Left lung (tissue), 10 donors: ENCODE measurements around the gene SETD1B. TPM values are rescaled to one million over a fixed set of nuclear protein-coding genes. Genes with fewer than 3 reads are reported as not detected.
A peak's percentile ranks its signal among the peaks of the same experiment; 100 is the strongest.
"Not testable (repeated sequence)": the region's sequence is repeated elsewhere in the genome, so short reads cannot be mapped to it uniquely, and the experiment has no call there.

Source experiments
- ATAC-seq: fragments of 200-7000 bp; cut with Tn5 transposase; one replicate; pipeline ENCODE4 v1.9.1; 2020; ENCODE audit warnings: moderate library complexity
- DNase-seq, 4 donors: peaks; one replicate each; pipeline ENCODE4 v3.0.0-alpha.2; 2013 to 2020
- H3K27ac ChIP-seq, 2 donors: fragments of 200-600 bp; sonication (generic) in 1 of 2; one replicate each; pipeline versions ENCODE4 v1.5.0 to v1.8.0; 2020 to 2021
- H3K27me3 ChIP-seq, 2 donors: fragments of 200-600 bp; sonication (generic) in 1 of 2; one replicate each; pipeline versions ENCODE4 v1.5.0 to v1.8.0; 2020 to 2021
- H3K36me3 ChIP-seq, 2 donors: fragments of 200-600 bp; sonication (generic) in 1 of 2; one replicate each; pipeline versions ENCODE4 v1.5.0 to v1.8.0; 2020 to 2021
- H3K4me1 ChIP-seq, 2 donors: fragments of 200-600 bp; one replicate each; pipeline ENCODE4 v1.8.0; 2021
- H3K4me3 ChIP-seq, 2 donors: fragments of 200-600 bp; sonication (generic) in 1 of 2; one replicate each; pipeline versions ENCODE4 v1.5.0 to v1.8.0; 2020 to 2021; ENCODE audit warnings: mild to moderate bottlenecking in 1 of 2
- H3K9me3 ChIP-seq, 2 donors: fragments of 200-600 bp; sonication (generic) in 1 of 2; one replicate each; pipeline versions ENCODE4 v1.5.0 to v1.8.0; 2020 to 2021
- intact Hi-C, 2 donors: fragments of 100-400 bp; cut with DNase I; formaldehyde crosslinking; loops; one replicate each; pipeline versions ENCODE4 v1.11.2 to v1.14.2; 2022
- polyA plus RNA-seq, 6 donors: library from polyadenylated mRNA; unstranded; fragments of 120-200 nt; gene quantifications; one replicate each; pipeline ENCODE4 v1.2.1, GENCODE V29; 2013; ENCODE audit not compliant: insufficient read length in 6 of 6
- total RNA-seq, 2 donors: library from RNA; stranded (reverse); fragmentation: NEBNext Ultra II Directional; extraction: Animal tissue kit (Norgen Biotek cat#: 25700); gene quantifications; one replicate each; pipeline ENCODE4 v1.2.1, GENCODE V29; 2021
- TF ChIP-seq, protein P1 (sequence below), 2 donors: fragments of 200-600 bp; sonication (generic) in 1 of 2; IDR thresholded peaks; one replicate each; pipeline versions ENCODE4 v1.5.0 to v1.8.0; 2021; ENCODE audit warnings: antibody characterized with exemption in 2 of 2
- donor health status: DM: no; HTN: yes; CAD: no.
- donor health status: DM: no; HTN: no; CAD: no.

The SETD1B gene
- total and polyA plus RNA-seq, 8 donors: 12.1 to 23.4 (median 16.0) TPM

DNA sequence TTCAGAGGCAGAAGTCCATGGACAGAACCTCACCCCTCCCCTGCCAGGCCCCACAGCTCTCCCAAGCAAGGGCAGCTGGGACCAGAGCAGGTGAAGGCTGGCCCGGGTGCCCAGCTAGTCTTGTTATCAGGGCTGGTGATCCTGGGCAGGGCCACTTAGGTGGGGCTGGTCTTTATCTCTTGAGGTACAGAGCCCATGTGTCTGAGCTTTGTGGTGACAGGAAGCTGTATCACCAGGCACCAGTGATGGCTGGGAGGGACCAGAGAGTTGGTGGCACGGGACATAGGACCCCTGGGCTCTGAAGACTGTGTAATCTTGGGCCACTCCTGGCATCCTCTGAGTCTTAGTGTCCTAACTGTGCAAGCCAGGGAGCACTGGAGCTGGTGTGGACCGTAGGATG is 67.7 kb downstream of the SETD1B start:
- Histone ChIP-seq H3K27me3 (no peaks in the 10 kb centered on the region), H3K36me3 (no peaks in the 10 kb centered on the region), H3K27ac (no peak overlapping the region), H3K4me3 (no peak overlapping the region), H3K4me1 (peaks cover 0 to 25% of the 10 kb centered on the region in 2 donors), H3K9me3 (no peaks in the 10 kb centered on the region)
- no peak for ATAC-seq
- intact Hi-C loops: no loop called here
- peak in 1 of 4 donors; percentile 39 for DNase-seq
- TF ChIP-seq, protein P1, sequence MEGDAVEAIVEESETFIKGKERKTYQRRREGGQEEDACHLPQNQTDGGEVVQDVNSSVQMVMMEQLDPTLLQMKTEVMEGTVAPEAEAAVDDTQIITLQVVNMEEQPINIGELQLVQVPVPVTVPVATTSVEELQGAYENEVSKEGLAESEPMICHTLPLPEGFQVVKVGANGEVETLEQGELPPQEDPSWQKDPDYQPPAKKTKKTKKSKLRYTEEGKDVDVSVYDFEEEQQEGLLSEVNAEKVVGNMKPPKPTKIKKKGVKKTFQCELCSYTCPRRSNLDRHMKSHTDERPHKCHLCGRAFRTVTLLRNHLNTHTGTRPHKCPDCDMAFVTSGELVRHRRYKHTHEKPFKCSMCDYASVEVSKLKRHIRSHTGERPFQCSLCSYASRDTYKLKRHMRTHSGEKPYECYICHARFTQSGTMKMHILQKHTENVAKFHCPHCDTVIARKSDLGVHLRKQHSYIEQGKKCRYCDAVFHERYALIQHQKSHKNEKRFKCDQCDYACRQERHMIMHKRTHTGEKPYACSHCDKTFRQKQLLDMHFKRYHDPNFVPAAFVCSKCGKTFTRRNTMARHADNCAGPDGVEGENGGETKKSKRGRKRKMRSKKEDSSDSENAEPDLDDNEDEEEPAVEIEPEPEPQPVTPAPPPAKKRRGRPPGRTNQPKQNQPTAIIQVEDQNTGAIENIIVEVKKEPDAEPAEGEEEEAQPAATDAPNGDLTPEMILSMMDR (IDR thresholded peaks at IDR 0.05): no peak

DNA sequence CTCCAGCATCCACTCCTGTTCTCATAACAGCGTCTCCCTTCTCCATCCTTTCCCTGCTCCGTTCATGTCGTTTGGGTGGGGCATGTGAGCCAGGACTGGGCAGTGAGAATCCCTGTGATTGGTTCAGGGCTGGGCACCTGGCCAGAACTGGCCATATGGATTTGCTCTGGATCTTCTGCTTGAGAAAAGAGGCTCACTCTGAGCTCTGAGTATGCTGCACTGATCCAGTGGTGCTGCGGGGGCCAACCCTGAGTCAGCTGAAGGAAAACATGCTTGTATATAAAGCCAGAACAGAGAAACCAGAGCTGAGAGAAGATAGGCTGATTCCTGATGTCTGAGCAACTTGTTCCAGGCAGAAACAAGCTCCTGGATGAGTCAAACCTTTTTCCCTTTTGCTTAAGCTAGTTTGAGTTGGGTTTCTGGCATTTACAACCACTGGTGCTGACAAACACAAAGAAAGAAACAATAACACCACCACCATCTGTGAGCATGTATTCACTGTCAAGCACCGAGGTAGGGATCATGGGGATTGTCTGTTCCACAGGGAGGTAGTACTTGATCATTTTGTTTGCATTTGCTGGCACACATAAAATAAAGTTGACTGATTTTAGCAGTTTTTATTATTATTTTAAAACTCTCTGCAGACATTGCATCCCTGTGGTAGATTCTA is 68.9 kb downstream of the SETD1B start:
- no peak overlapping the region for H3K4me3 ChIP-seq
- no peaks in the 10 kb centered on the region for H3K9me3 ChIP-seq
- ATAC-seq: peak; percentile 84
- intact Hi-C loops: no loop called here
- peak; percentile 45 to 87 (median 60) for DNase-seq
- TF ChIP-seq, protein P1 (IDR thresholded peaks at IDR 0.05): no peak
- no peaks in the 10 kb centered on the region for H3K36me3 ChIP-seq
- H3K4me1 ChIP-seq: peaks cover 0 to 33% of the 10 kb centered on the region in 2 donors
- H3K27me3 ChIP-seq: no peaks in the 10 kb centered on the region
- peak overlapping the region in 1 of 2 donors; percentile 10 for H3K27ac ChIP-seq

DNA sequence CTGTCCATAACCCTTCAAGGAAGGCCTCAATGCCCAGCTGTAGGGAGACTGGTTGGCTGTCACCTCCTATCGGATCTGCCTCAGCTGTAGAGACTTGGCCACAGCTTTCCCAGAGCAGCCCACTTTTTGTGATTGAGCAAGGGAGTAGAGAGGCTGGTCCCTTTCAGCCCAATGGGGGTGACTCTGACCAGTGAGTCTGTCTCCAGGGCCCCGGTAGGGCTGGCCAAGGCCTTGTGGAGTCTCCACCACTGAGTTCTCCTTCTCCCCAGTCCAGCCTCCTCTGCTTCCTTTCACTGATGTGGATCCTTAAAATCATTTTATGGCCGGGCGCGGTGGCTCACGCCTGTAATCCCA is 69.4 kb downstream of the SETD1B start:
- no peaks in the 10 kb centered on the region for H3K36me3 ChIP-seq
- DNase-seq (peak in 1 of 4 donors; percentile 49), ATAC-seq (peak; percentile 54)
- no peak overlapping the region for H3K4me3 ChIP-seq
- TF ChIP-seq, protein P1 (IDR thresholded peaks at IDR 0.05): no peak
- H3K9me3 ChIP-seq: no peaks in the 10 kb centered on the region
- H3K4me1 ChIP-seq: peaks cover 0 to 33% of the 10 kb centered on the region in 2 donors
- peak overlapping the region; percentile 10 to 53 for H3K27ac ChIP-seq
- intact Hi-C loops: no loop called here
- H3K27me3 ChIP-seq: no peaks in the 10 kb centered on the region

DNA sequence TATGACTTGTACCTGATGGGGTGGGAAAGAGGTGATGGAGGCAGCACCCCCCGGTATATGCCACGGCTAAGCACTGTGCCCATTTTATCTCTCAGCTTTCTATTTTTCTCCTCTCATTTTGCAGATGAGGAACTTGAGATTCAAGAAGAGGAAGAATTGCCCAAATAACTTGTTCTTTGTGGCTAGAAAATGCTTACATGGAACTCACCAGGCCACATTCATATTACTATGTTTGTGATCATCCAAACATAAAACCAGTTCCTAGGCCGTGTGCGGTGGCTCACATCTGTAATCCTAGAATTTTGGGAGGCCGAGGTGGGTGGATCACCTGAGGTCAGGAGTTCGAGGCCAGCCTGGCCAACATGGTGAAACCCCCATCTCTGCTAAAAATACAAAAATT is 70.3 kb downstream of the SETD1B start:
- intact Hi-C loops: no loop called here
- peak in 1 of 4 donors; percentile 2 for DNase-seq
- peaks cover 0 to 33% of the 10 kb centered on the region in 2 donors for H3K4me1 ChIP-seq
- H3K9me3 ChIP-seq: no peaks in the 10 kb centered on the region
- no peaks in the 10 kb centered on the region for H3K36me3 ChIP-seq
- TF ChIP-seq, protein P1 (IDR thresholded peaks at IDR 0.05): no peak
- no peak for ATAC-seq
- H3K4me3 ChIP-seq: no peak overlapping the region
- H3K27ac ChIP-seq: peak overlapping the region in 1 of 2 donors; percentile 53
- no peaks in the 10 kb centered on the region for H3K27me3 ChIP-seq

DNA sequence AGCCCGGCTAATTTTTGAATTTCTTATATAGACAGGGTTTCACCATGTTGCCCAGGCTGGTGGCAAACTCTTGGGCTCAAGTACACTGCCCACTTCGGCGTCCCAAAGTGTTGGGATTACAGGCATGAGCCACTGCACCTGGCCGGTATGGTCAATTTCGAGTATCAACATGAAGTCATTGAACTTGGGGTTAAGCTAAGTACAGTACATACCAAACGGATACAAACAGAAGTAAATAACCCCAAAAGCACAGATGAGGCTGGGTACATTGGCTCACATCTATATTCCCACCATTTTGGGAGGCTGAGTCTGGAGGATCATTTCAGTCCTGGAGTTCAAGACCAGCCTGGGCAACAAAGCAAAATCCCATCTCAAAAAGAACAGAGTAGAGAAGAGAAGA is 71.8 kb downstream of the SETD1B start:
- Histone ChIP-seq H3K27ac (no peak overlapping the region), H3K36me3 (no peaks in the 10 kb centered on the region), H3K4me1 (peaks cover 0 to 33% of the 10 kb centered on the region in 2 donors), H3K9me3 (no peaks in the 10 kb centered on the region), H3K4me3 (no peak overlapping the region), H3K27me3 (no peaks in the 10 kb centered on the region)
- TF ChIP-seq, protein P1 (IDR thresholded peaks at IDR 0.05): no peak
- ATAC-seq (no peak), DNase-seq (peak in 1 of 4 donors; percentile 14)
- intact Hi-C loops: no loop called here

DNA sequence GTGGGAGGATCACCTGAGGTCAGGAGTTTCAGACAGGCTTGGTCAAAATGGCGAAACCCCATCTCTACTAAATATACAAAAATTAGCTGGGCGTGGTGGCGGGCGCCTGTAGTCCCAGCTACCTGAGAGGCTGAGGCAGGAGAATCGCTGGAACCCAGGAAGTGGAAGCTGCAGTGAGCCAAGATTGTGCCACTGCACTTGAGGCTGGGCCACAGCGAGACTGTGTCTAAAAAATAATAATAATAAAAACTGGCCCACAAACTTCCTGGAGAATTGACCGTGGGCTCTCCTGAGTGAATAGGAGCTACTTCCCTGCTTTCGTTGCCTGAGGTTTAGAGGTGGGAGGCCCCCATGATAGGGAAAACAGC is 72.3 kb downstream of the SETD1B start:
- intact Hi-C loops, H3K4me3 ChIP-seq, H3K36me3 ChIP-seq, H3K27me3 ChIP-seq, H3K9me3 ChIP-seq, ATAC-seq, H3K27ac ChIP-seq: not testable (repeated sequence)
- H3K4me1 ChIP-seq: peaks cover 0 to 33% of the 10 kb centered on the region in 2 donors
- DNase-seq: peak in 1 of 4 donors; percentile 10
